NCI-H2227 (cell line): ENCODE results near the gene CNDP2.
"Not testable (repeated sequence)": the region's sequence is repeated elsewhere in the genome, so short reads cannot be mapped to it uniquely, and the experiment has no call there.

ENCODE experiments used
- DNase-seq: peaks from one replicate; lab custom pipeline; 2025; ENCODE audit not compliant: unreplicated experiment; lab: John Stamatoyannopoulos, UW

CNDP2 gene

GRCh38 chr18:74516271-74517235, 20.4 kb downstream of the CNDP2 start:
- no peak for DNase-seq

- no peak for DNase-seq
These were observed 21.1 kb downstream of the CNDP2 start for GRCh38 chr18:74517236-74517630.

- DNase-seq: no peak
These were observed 22.5 kb downstream of the CNDP2 start for GRCh38 chr18:74518456-74519295.

- no peak for DNase-seq
These were observed 23.3 kb downstream of the CNDP2 start for GRCh38 chr18:74519320-74520095.

GRCh38 chr18:74520096-74520833, 24.1 kb downstream of the CNDP2 start:
- no peak for DNase-seq

- DNase-seq: no peak
These were observed 25.0 kb downstream of the CNDP2 start for GRCh38 chr18:74521068-74521725.

- no peak for DNase-seq
These were observed 26.7 kb downstream of the CNDP2 start for GRCh38 chr18:74522635-74523548.

- no peak for DNase-seq
These were observed 27.9 kb downstream of the CNDP2 start for GRCh38 chr18:74524097-74524496.

GRCh38 chr18:74524915-74525314, 28.8 kb downstream of the CNDP2 start:
- not testable (repeated sequence) for DNase-seq

GRCh38 chr18:74525741-74526140, 29.6 kb downstream of the CNDP2 start:
- no peak for DNase-seq

- no peak for DNase-seq
These were observed 30.3 kb downstream of the CNDP2 start for GRCh38 chr18:74526488-74526887.

- DNase-seq: no peak
These were observed 32.3 kb downstream of the CNDP2 start for GRCh38 chr18:74528478-74528877.

- DNase-seq: no peak
These were observed 32.8 kb downstream of the CNDP2 start for GRCh38 chr18:74528913-74529312.

GRCh38 chr18:74529378-74529777, 33.2 kb downstream of the CNDP2 start:
- DNase-seq: no peak

GRCh38 chr18:74529811-74530583, 33.8 kb downstream of the CNDP2 start:
- no peak for DNase-seq

GRCh38 chr18:74530584-74530862, 34.4 kb downstream of the CNDP2 start:
- DNase-seq: no peak

- DNase-seq: no peak
These were observed 34.9 kb downstream of the CNDP2 start for GRCh38 chr18:74531043-74531442.

- no peak for DNase-seq
These were observed 36.4 kb downstream of the CNDP2 start for GRCh38 chr18:74532511-74533025.
